Measurements from ENCODE around the gene SYNJ2.
"Not testable (repeated sequence)": the region's sequence is repeated elsewhere in the genome, so short reads cannot be mapped to it uniquely, and the experiment has no call there.

Gene SYNJ2

GRCh38 chr6:157981395-157982101 lies at the start of gene SYNJ2:
Gene SYNJ2 (plus strand): TSS chr6:157981863. CDS start chr6:157981962, 99 bp downstream.
- peak; percentile 64 for DNase-seq (ENCODE audit: low spot score)

- DNase-seq (ENCODE audit: low spot score): no peak
These were observed 45.9 kb upstream of the SYNJ2 start for GRCh38 chr6:157935786-157936185.

DNA sequence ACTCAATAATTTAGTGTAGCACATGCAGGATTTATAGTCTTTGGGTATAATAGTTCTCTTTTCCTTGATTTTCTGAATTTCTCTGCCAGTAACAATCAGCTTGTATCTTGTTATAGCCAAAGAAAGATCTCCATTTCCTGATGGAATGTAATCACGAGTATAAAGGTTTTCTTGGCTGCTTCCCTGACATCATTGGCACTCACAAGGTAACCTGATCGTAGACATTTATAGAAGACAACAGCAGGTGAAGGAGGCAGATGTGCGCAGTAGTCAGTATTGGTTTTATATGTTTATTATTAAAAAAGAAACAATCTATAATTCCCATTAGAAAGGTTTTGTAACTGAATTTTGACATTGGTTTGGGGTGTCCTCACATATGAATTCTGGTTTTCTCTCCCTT lies 44.3 kb upstream of the SYNJ2 start:
- DNase-seq (ENCODE audit: low spot score): no peak

GRCh38 chr6:157937916-157938315 lies 43.7 kb upstream of the SYNJ2 start:
- DNase-seq (ENCODE audit: low spot score): no peak

GRCh38 chr6:157940375-157941036 lies 41.2 kb upstream of the SYNJ2 start:
- DNase-seq (ENCODE audit: low spot score): not testable (repeated sequence)

- no peak for DNase-seq (ENCODE audit: low spot score)
These were observed 40.4 kb upstream of the SYNJ2 start for GRCh38 chr6:157941101-157941863.

GRCh38 chr6:157942351-157942750 lies 39.3 kb upstream of the SYNJ2 start:
- DNase-seq (ENCODE audit: low spot score): no peak

GRCh38 chr6:157943249-157943963 lies 38.3 kb upstream of the SYNJ2 start:
- no peak for DNase-seq (ENCODE audit: low spot score)

GRCh38 chr6:157943964-157944283 lies 37.7 kb upstream of the SYNJ2 start:
- DNase-seq (ENCODE audit: low spot score): no peak

DNA sequence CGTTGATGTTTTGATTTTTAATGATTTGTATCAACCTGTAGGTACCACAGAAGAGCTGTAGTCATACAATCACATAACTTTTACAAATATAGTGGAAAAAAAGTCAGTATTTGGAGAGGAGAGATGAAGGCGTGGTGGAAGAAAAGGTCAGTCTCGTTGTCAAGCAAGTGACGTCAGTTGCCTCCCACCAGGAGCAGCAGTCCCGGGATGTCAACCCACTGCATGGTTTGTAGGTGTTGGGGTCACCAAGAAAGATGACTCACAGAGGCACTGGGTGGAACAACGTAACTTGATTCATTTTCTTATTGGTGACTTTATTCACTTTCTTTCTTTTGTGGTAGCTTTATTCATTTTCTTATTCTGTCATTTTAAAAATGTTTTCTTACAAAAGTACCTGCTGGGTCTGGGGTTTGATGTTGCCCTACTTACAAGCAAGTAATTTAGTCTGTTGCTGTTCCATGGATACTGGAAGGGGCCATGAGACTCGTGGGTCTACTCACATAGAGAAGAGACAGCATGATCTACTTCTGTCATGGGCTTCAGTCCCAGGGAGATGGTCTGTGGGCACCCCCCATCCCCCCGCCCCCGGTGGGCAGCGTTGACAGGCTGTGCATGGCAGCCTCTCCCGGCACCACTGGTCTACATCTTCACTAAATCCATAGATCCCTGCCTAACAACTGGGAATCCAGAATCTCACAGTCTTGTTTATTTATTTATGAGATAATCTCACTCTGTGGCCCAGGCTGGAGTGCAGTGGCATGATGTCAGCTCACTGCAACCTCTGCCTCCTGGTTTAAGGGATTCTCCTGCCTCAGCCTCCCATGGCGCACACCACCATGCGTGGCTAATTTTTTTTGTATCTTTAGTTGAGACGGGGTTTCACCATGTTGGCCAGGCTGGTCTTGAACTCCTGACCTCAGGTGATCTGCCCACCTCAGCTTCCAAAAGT lies 36.4 kb upstream of the SYNJ2 start:
- no peak for DNase-seq (ENCODE audit: low spot score)

GRCh38 chr6:157946053-157946617 lies 35.5 kb upstream of the SYNJ2 start:
- DNase-seq (ENCODE audit: low spot score): no peak

DNA sequence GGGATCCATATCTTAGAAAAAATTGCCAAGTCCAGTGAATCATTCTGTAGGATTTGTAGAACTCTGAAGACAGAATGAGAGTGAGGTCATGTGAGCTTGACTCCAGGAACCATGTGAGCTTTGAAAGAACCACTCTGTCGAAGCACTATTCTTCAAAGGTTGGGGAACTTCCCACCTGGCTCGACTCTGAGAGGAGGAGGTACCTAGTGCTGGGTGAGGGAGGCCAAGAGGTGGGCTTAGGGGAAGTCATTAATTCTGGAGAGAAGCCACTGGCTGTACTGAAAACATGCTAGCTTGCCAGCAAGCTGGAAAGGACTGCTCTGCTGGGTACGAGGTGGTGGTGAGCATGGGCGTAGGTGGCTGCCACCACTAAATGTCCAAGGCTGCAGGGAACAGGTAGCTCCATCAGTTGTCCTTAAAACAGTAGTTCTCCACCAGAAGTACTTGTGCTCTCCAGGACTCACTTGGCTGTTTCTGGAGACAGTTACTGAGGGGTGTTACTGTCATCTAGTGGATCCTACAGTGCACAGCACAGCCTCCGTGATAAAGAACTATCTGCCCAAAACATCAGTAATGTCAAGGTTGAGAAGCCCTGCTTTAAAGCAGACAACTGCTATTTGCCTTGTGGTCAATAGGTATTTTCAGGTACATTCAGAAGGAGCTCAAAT lies 34.7 kb upstream of the SYNJ2 start:
- peak; percentile 45 for DNase-seq (ENCODE audit: low spot score)

GRCh38 chr6:157950899-157951298 lies 30.8 kb upstream of the SYNJ2 start:
- not testable (repeated sequence) for DNase-seq (ENCODE audit: low spot score)

DNA sequence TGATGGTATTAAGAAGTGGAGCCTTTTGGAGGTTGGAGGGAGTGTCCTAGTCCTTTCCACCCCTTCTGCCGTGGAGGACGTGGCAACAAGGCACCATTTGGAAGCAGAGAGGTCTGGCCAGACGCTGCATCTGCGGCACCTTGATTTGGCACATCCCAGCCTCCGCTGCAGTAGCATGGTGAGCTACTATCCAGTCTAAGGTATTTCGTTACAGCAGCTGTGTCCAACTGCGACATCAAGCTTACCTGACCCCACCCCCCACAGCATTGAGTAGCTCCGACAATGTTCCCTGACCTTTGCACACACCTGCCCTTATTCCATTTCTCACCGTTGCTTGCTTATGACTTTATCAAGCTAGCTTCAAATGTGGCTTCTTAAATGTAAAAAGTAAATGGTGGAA lies 29.8 kb upstream of the SYNJ2 start:
- DNase-seq (ENCODE audit: low spot score): no peak

DNA sequence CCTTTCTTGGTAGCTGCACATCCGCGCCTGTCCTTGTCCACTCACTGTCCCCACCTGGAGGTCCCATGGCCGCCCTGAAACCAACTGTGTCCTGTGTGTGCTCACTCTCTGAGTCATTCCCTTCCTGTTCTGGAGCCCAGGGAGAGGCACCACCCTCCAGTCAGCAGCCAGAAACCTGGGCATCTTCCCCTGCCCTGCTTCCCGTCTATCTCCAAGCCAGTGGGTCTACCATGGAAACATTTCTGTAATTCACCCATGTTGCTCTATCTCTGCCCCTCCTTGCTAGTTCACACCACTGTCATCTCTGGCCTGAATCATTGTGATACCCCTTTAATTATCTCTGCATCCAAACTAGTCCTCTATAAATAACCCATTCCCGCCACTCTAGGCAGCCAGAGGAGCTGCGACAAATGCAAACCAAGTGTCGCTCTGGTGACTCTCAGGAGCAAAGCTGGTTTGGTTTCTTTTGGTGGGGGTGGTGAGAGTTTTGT lies 28.8 kb upstream of the SYNJ2 start:
- no peak for DNase-seq (ENCODE audit: low spot score)

DNA sequence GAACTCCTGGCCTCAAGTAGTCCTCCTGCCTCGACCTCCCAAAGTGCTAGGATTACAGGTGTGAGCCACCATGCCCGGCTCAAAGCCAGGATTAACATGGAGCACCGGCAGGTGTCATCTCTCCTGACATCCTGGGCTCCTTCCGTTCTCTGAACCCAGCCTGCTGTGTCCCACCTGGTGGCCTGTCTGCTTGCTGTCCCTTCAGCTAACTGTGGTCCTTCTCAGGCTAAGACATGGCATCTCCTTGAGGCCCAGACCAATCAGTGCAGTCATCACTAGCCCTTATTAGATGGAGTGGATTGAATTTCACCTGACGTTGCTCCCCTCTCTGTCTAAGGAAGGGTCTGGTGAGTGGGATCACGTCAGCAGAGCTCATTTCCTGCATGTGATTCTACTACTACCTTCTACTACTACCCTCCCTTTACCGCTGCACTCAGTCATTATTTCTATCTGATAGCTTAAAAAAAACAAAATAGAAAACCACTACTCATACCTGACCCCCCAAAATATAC lies 28.0 kb upstream of the SYNJ2 start:
- DNase-seq (ENCODE audit: low spot score): no peak

GRCh38 chr6:157954150-157955117 lies 27.2 kb upstream of the SYNJ2 start:
- no peak for DNase-seq (ENCODE audit: low spot score)

DNA sequence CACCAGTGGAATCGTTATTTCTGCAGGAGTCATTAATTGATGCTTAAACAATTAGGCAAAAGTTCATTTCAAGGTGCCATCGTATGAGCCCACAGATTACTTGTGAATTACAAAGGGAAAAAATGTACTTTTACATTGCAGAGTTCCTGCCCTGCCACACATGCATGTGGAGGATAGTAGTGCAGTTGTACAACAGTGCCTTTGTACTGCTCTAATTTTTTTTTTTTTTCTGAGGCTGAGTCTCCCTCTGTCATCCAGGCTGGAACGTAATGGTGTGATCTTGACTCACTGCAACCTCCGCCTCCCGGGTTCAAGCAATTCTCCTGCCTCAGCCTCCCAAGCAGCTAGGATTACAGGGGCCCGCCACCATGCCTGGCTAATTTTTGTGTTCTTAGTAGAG lies 26.0 kb upstream of the SYNJ2 start:
- DNase-seq (ENCODE audit: low spot score): no peak
